ENCODE measurements around the gene UBASH3A.

UBASH3A gene

DNA sequence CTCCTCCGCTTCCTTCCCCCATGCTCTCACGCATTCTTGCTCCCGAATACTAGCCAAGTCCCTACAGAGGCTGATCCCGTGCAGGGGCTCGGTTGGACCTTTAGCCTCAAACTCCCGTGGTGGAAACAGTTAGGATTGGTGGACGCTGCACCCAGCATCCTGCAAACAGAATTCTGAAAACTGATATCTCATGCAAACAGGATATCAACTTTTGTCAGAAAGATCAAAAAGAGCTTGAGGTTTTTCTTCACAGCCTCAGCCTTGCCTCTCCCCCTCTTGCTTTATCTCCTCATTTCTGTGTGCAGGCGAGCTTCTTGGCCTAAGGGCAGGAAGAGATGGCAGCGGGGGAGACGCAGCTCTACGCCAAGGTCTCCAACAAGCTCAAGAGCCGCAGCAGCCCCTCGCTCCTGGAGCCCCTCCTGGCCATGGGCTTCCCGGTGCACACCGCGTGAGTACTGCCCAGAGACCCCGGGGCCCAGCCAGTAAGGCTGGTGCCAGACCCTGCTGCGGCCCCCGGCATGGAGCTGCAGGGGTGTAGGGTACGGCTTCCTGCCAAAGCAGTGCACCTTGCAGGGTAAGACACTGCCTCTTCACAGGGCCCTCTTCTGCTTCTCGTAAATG lies at the start of gene UBASH3A:
Gene UBASH3A (plus strand): TSS at position 292 of the 621 bp plus-strand sequence. CDS start 44 bp downstream, at position 336.
- DNase-seq, result no peak

DNA sequence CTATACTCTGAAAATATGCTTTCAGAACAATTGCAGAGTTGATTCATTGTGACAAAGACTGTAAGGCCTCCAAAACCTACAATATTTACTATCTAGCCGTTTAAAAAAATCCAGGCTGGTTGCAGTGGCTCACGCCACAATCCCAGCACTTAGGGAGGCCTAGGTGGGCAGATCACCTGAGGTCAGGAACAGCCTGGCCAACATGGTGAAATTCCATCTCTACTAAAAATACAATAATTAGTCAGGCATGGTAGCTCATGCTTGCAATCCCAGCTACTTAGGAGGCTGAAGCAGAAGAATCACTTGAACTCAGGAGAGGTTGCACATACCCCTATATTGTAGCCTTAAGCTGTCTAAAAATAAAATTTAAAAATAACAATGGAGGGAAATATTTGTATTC lies 47.7 kb upstream of the UBASH3A start:
- DNase-seq, result no peak

DNA sequence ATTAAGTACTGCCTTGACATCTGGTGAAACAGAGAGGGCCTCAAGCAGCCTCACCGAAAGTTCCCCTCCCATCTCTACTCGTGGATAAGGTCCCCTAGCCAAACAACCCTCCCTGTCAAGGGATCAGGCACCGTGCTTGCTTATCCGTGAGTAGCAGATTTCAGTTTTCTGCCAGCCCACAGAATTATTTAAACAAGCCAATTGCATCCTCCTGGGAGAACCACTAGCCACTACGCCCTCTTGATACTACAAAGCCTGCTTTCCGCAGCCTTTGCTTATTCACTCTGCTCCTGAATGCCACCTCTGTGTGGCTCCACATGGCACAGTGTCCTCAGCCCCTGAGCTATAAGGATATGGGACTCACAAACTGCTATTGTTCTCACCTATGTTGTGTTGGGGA lies 47.1 kb upstream of the UBASH3A start:
- DNase-seq, result no peak

GRCh38 chr21:42357307-42357706 lies 46.4 kb upstream of the UBASH3A start:
- DNase-seq, result no peak

- DNase-seq, result no peak
These were observed 45.4 kb upstream of the UBASH3A start for GRCh38 chr21:42358261-42358660.

GRCh38 chr21:42358937-42359336 lies 44.8 kb upstream of the UBASH3A start:
- DNase-seq, result no peak

- DNase-seq, result no peak
These were observed 43.4 kb upstream of the UBASH3A start for GRCh38 chr21:42360317-42360716.

GRCh38 chr21:42361286-42361685 lies 42.4 kb upstream of the UBASH3A start:
- no peak for DNase-seq

DNA sequence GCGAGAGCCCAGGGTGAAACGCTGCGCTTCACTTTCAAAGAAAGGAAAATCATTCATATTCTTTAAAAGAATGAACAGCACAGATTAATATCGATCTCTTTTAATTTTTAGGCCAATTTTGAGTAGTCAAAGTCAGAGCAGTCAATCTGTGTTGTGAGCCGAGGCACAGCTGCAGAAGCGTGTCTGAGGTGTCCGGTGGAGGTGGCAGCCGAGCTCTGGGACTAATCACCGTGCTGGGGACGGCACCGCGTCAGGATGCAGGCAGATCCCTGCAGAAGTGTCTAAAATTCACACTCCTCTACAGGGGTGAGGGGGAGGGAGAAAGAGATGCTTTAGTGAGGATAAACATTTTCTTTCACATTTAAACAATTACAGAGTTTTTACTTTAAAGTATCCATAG lies 41.5 kb upstream of the UBASH3A start:
- no peak for DNase-seq

- no peak for DNase-seq
These were observed 41.0 kb upstream of the UBASH3A start for GRCh38 chr21:42362700-42363099.

DNA sequence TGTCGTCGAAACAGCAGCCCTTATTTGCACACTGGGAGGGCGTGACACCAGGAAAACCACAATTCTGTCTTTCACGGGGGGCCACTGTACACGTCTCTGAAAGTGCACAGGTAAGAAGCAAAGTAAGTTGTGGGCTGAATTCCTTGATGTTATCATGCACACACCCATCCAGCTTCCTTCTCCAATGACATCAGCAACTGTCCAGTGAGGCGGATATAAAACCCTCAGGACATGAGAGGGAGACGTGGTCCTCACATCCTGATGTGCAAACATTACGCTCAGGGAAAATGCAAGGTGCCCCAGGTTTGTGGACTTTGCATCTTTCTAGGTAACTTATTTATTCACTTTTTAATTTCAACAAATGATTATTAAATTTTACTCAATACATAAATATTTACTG lies 40.4 kb upstream of the UBASH3A start:
- no peak for DNase-seq

- DNase-seq, result no peak
These were observed 39.3 kb upstream of the UBASH3A start for GRCh38 chr21:42364304-42364865.

DNA sequence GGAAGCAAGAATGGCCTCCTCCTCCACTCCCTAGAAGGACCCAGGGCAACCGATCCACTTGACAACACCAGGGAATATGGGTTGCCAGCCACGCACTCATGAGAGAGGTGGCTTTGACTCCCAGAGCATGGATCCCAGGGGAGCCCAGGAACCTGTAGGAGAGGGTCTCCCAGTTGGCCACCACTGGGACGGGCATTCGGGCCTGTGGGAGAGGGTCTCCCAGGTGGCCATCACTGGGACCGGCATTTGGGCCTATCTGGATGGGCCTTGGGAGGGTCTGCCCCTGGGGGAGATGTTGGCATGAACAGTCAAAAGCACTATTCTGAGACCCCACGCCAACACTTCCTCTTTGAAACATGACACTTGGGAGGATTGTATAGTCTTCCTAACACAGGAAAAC lies 37.9 kb upstream of the UBASH3A start:
- DNase-seq, result no peak

DNA sequence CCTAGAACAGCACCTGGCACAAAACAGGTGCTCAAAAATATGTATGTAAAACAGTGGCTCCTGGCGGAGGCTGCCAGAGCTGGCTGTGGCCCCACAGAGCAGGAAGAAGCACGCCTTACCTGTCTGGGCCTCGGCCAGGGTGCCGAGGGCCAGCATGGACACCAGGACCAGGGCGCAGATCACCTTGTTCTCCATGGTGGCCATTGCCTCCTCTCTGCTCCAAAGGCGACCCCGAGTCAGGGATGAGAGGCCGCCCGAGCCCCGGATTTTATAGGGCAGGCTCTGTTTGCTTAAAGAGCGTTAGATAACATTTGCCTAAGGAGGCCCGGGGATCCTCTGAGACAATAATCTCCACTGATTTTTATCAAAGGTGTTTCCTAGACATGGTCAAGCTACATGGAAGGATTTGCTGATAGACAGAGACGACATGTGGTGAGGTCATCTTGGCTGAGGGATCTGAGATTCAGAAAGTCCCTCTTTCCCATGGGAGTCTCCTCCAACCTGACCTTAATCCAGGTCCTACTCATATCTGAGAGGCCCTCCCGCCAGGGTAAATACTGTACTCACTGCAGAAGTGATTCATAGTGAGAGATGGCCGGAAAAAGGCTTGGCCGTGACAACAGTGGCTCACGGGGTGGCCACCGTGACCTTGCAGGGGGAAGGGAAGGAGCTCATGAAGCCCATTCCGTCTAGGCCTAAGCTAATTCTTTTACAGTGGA lies 37.3 kb upstream of the UBASH3A start, which contains the start of gene TFF1:
Gene TFF1 (minus strand): TSS at position 244 of the 719 bp plus-strand sequence. CDS start 40 bp downstream, at position 204.
- no peak for DNase-seq

DNA sequence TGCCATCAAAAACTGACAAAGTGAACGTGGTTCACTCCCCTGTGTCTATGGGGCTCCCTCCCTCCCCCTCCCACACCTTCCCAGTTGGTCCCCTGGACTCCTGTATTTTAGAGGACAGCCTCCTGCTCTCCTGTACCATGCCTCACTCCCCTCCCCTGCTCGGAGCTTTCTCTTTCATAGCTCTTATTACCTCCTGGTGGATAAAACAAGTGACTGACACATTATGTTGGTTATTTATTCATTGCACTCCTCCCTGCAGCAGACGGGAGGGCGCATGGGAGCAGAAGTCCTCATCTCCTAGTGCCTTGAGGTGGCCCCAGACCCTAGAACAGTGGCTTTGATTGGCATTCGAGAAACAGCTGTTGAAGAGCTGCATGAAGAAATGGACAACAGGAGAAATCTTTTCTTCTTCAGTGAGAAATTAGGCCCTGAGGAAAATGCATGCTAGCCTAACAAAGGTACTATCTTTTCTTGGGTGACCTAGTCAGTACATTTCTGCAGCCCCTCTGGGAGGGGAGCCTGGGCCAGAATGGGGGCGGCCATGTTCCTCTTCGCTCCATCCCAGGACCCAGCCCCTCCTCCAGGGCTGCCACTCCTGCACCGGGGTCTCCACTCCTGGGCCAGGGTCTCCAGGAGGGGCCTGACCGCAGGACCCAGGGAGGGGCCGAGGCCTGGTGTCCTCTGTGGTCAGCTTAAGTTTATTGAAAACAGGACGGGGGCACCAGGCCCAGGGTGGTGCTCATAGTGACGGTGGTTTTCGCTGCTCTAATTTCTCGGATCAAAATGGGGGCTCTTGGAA lies 36.1 kb upstream of the UBASH3A start:
- DNase-seq, result no peak

- no peak for DNase-seq
These were observed 33.9 kb upstream of the UBASH3A start for GRCh38 chr21:42369821-42370220.

DNA sequence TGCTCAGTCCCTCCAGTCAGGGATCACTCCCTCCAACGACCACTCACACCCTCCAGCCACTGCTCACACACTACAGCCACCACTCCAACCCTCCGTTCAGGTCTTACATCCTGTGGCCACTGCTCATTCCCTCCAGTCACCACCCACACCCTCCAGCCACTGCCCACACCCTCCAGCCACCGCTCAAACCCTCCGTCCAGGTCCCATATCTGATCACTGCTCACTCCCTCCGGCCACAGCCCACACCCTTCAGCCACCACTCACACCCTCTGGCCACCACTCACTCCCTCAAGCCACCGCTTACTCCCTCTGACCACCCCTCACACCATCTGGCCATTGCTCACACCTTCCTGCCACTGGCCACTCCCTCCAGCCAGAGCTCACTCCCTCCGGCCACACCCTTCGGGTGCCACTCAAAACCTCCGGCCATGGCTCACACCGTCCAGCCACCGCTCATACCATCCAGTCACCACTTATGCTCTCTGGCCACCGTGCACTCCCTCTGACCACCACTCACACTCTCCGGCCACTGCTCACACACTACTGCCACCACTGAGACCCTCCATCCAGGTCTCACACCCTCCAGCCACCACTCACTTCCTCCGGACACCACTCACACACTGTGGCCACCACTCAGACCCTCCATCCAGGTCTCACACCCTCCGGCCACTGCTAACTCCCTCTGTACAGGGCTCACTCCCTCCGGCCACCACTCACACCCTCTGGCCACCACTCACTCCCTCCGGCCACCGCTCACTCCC lies 32.6 kb upstream of the UBASH3A start:
- DNase-seq, result no peak

DNA sequence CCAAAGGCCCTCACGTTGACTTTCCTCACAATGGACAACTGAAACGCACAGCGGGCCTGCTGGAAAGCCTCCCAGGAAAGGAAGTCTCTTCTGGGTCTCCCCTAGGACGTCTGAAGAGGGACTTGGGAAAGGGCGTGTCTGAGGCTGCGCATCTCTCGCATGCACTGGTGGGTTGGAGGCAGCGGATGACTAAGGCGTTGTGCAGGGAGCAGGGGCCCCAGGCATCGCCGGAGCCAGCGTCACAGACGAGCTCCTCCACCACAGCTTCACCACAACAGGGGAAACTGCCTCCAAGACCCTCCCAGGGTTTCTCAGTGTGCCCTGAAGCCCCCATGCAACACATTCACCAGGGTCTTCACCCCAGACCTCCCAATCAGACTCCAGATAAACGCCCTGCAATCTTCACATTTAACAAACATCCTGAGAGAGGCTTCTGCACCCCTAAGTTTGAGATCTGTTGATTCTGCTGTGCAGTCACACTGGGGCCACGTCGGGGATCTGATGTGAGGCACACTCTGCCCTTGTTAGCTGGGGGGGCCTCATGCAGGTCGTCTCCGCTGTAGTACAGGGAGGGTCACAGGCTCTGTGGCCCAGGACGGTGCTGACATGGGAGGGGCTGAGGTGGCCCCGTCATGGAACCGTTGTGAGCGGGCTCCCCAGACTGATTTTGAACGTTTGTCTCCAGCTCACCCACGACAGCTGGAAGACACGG lies 30.4 kb upstream of the UBASH3A start:
- no peak for DNase-seq

- no peak for DNase-seq
These were observed 29.7 kb upstream of the UBASH3A start for GRCh38 chr21:42373908-42374455.

GRCh38 chr21:42374457-42374856 lies 29.2 kb upstream of the UBASH3A start:
- DNase-seq, result no peak

GRCh38 chr21:42374864-42375499 lies 28.7 kb upstream of the UBASH3A start:
- no peak for DNase-seq
